GM21529 (cell line): ENCODE data around the gene STXBP1.

Experiments used
- ATAC-seq: cut with Tn5 transposase; IDR thresholded peaks from one replicate; pipeline ENCODE4 v1.9.1; 2021; ENCODE audit not compliant: unreplicated experiment

Gene STXBP1

DNA sequence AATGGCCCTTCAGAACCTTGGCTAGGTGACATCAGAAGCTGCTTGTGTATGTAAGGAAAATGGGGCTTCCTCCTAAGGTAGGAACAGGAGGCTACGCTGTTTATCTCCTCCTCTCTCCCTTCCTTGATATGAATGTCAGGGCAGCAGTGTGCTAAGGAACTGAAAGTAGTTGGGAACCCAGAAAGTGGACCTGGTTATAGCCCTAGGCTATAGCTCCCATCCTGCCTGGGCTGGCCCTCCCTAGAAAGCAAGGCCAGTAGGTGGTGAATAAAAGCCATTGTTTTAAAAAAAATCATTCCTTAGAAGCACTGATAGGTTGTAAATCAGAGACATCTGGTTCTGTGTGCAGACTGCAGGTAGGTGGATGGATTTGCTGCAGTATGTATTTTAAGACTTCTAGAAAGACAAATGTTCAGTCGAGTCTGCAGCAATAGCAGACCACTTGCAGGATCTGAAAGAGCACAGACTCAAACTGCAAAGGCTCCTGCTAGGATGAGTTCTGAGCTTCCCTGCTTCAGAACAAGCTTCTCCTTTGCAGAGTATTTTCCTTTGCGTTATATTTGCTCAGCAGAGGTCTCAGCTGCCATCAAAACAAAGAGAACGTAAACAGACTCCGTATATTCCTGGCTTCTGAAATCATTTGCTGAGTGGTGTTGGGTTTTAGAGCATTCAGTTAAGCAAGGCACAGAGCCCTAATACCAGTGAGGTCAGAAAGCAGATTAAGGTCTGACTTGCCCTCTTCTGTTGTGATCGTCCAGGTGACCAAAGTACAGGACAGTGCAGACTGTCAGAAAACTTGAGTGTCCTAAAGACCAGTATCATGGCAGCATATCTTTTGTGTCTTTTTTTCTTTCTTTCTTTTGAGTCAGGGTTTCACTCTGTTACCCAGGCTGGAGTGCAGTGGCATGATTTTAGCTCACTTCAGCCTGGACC is 74.7 kb downstream of the STXBP1 start:
- no peak for ATAC-seq

DNA sequence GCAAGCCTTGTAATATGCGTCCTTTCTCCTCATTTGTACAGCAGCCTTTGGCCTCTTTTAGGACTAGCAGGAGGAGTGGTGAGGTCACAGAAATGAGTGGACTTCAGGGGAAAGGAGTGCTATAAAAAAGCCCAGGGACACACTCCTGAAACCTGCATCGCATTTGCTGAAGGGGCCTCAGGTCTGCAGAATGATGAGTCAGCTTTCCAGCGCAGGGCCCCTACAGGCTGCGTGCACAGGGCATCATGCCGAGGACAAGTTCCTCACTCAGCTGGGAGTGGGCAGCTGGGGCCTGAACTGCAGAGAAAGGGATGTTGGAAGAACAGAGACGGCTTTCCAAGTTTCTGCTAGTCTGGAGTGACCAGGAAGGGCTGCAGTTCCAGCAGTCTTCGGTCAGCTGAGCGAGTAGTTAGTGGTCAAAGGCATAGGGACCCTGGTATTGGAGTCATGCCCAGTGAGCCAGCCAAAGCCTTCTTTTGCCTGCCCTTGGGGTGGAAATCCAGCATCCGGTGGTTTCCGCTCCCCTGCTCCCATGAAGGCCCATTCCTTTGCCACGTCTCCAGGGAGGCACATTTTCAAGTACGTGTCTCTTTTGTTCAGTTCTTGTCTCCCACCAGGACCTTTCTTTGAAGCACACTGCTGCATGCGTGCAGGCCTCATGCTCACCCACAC is 77.4 kb downstream of the STXBP1 start:
- ATAC-seq: no peak

DNA sequence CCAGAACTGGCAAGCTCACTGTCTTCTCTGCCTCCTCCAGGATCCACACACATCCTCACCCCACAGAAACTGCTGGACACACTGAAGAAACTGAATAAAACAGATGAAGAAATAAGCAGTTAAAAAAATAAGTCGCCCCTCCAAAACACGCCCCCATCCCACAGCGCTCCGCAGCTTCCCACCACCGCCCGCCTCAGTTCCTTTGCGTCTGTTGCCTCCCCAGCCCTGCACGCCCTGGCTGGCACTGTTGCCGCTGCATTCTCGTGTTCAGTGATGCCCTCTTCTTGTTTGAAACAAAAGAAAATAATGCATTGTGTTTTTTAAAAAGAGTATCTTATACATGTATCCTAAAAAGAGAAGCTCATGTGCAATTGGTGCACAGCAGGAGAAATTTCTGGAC is 78.7 kb downstream of the STXBP1 start:
- no peak for ATAC-seq

DNA sequence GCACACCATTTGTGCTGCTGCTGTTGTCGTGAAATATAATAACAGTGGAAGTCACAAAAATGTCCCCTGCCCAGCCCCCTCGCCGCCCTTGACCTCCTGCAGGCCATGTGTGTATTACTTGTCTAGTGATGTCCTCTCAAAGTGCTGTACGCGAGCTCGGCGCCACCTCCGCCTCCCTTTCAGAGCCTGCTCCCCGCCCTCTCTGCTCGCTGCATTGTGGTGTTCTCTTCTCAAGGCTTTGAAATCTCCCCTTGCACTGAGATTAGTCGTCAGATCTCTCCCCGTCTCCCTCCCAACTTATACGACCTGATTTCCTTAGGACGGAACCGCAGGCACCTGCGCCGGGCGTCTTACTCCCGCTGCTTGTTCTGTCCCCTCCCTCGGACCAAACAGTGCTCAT is 80.0 kb downstream of the STXBP1 start:
- no peak for ATAC-seq

DNA sequence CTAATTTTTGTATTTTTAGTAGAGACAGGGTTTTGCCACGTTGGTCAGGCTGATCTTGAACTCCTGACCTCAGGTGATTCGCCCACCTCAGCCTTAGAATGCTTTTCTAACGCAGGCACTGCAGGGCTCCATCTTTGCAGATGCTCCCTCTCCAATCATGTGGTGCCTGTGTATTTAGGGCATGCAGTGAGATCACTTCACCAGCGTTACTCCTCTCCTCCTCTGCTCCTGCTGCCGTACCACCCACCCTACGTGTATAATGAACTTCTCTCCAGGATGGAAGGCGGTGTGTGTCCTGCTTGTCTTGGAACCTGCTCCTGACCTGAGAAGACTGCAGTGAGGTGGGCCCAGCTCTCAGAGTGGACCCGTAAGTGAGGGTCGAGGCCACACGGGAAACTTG is 81.1 kb downstream of the STXBP1 start:
- no peak for ATAC-seq

DNA sequence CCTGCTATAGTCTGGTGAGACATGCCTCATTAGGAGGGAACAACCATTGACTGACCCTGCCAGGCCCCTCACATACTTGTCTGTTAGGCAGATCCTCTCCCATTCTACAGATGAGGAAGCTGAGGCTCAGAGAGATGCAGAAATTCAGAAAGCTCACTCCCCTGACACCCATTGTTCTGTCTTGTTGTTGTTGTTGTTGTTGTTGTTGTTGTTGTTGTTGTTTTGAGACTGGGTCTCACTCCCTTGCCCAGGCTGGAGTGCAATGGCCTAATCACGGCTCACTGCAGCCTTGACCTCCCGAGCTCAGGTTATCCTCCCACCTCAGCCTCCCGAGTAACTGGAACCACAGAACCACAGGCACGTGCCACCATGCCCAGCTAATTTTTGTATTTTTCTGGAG is 81.6 kb downstream of the STXBP1 start:
- no peak for ATAC-seq

DNA sequence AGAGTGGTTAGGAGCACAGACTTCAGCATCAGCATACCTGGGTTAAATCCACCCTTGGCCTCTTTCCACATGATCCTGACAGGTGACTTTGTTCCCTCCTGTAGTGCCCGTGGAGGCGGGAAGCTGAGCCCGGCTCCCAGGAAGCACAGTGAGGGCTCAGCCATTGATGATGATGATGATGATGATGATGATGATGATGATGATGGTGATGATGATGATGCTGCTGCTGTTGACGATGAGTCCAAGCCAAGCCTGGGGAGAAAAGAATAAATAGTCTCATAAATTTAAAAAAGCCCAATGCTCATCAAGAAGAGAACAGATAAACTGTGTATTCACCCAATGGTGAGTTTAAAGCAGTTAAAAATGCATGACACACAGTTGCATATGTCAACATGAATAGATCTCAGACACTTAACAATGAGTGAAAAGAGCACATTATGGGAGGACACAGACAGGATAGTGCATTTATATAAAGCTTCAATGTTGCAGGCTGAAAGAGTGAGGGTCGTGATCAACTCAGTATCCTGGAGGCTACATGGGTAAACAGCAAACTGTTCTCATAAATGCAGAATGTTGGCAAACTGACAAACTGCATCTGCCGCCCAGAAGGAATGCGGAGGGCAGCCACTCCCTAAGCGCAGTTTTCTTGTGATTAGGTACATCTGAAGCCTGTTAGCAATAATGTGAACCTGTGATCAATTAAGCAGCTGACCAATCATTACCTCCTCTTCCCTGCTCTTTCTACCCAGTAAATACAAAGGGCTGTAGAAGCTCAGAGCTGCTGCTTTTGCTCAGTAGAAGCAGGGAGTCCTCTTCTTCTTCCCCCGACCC is 83.0 kb downstream of the STXBP1 start:
- ATAC-seq: no peak

DNA sequence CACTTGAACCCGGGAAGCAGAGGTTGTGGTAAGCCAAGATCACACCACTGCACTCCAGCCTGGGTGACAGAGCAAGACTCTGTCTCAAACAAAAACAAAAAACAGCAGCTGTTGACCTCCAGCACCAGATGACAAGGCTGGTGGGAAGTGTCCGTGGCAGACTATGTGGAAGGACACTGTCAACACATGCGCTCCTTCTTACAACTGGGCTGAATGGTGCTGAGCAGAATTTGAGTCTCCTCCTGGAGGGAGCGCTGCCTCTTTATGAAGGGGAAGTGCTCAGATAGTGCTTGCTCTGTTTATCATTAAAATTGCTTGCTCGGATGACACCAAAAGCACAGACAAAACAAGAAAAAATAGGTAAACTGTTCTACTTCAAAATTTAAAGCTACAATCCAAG is 85.5 kb downstream of the STXBP1 start:
- no peak for ATAC-seq

DNA sequence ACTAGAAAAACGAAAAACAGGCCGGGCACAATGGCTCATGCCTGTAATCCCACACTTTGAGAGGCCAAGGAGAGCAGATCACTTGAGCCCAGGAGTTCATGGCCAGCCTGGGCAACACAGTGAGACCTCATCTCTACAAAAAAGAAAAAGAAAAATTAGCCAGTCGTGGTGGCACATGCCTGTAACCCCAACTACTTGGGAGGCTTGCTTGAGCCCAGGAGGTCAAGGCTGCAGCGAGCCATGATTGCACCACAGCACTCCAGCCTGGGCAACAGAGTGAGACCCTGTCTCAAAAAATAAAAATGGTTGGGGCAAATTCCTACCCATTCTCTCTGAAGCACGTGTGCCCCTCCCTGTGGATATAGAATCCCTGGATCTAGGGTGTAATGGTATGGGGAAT is 86.3 kb downstream of the STXBP1 start:
- ATAC-seq: no peak

DNA sequence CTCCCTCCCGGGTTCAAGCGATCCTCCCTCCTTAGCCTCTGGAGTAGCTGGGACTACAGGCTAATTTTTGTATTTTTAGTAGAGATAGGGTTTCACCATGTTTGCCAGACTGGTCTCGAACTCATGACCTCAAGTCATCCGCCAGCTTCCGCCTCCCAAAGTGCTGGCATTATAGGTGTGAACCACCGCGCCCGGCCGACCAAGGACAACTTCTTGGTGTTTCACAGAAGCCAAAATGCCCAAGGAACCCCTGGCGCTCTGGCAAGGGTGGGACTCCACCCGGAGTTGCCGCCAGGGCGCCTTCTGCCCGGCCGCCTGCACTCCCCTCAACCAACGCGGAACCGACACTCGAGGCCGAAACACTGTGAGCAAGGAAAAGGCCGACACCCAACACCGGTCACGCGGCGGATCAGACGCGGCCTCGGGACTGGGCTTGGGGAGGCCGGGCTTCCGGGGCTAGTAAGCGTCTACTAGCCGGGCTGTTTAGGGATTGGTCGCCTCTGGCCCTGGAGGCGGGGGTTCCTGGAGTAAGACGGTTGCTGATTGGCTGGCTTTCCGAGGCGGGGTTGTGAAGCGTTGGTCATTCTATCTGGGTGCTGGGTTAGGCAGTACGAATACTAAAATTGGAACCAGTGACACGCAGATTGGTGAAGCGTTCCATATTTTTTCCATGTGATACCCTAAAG is 87.1 kb downstream of the STXBP1 start:
- peak; percentile 91 for ATAC-seq

DNA sequence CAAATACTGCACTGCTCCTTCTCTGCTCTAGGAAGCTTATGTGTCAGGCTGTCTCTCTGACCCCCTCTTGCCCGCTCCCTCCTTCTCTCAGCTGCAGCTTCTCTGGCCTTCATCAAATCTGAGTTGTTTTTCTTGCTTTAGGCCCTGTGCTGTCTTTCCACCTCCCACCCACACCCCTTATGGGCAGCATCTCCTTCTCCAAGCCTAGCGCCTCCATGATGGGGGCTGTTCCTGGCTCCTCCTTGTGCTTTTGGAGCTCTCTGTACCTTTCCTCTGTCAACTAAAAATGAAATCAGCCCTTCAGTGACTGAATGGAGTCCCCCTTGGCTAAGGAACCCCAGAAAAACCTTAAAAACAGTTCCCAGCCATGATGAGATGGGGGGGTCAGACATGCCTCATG is 88.1 kb downstream of the STXBP1 start:
- no peak for ATAC-seq

DNA sequence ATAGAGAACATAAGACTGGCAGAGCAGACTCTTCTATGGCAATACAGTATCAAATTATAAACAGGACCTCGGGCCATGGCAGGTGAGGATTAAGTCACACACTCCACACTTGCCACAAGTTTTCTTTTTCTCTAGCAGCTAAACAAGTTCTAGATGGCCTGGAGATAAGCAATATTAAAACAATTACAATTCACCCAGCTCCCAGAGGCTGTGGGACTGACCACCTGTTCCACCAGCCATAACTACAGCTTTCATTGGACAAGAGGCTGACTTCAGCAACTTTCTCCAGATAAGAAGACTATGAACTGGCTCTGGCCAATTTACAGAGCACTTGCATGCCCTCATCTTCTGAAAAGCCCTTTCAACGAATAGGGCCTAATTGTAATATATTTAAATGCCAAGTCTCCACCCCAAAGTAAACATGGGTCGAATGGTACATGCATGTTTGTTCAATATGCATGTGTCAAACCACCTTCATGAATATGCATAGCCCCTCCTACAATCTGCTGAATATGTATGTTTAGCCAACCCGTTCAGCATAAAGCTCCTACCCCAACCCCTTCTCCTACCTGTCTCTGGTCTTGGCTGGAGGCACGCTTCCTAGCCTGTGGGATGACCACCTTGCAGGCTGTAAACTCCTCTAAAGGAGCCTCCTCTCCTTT is 88.6 kb downstream of the STXBP1 start:
- no peak for ATAC-seq

DNA sequence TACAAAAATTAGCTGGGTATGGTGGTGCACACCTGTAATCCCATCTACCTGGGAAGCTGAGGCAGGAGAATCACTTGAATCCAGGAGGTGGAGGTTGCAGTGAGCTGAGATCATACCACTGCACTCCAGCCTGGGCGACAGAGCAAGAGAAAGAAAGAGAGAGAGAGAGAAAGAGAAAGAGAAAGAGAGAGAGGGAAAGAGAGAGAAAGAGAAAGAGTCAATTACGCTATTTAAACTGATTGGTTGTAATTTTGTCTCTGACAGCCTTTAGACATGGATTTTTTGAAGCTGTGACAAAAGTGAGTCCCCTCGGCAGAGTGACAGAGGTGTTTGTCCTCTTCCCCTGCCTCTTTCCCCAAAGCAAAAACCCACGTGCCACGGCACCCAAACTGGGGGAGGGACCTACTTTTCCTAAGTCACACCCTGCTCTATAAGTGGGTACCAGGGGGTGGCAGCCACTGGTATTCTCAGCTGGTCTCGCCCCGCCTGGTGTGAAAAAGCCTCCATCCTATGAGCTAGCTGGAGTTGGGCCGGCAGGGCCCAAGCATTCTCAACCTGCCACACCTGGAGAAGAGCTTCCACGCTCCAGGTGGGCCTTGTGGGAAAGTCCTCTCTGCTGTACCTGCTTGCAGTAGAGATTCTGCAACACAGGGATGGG is 91.3 kb downstream of the STXBP1 start:
- no peak for ATAC-seq

DNA sequence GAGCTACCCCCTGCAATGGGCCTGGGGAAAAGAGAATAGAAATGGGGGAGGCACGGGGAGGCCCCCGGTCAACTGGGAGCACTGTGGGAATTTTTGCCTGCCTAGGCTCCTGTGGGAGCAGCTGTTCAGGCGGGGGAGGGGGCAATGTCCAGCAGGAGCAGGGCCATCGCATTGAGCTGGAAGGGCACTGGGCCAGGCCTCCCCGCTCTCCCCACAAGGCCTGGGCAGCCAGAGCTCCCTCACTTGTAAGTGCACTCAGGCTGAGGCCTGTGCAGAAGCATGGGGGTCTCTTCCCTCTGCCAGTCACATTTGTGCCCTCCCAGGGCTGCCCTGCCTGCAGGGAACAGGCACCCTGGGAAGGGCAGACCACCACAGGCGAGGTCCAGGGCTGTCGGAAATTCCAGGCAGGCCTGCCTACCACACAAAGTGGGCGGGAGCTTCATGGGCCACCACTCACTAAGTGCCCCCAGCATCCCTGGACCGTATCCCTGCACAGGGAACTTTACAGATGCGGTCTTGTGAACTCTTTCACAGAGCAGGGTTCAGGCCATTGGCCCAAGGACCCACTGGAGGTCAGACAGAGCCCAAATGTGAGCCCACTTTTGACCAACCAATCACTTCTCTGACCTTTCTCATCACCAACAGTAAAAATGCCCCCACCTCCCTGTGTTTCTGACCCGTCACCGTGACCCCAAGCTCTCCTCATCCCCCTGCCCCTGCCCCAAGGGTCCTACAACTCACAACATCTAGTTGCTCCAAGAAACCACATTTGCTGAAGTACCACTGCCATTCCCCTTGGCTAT is 93.7 kb downstream of the STXBP1 start:
- no peak for ATAC-seq

DNA sequence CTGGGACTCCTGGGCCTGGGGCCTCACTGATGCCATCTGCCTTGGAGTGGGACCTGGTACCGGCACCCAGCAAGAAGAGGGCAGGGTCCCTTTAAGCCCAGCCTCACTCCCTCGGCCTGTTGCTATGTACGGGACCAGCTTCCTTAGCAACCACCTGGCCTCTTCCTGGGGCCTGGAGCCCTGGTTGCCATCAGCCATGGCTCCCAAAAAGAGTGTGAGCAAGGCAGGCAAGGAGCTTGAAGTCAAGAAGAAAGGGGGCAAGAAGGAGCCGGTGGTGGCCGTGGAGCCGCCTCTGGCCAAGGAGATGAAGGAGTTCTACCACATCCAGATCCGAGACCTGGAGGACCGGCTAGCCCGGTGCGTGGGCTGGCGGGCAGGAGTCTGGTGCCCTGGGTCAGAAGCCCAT is 94.8 kb downstream of the STXBP1 start, which contains the start of gene CFAP157:
Gene CFAP157, plus strand, starts transcription at position 153 of the 406 bp plus-strand sequence. Its CDS starts 44 bp downstream, at position 197.
- ATAC-seq: no peak

DNA sequence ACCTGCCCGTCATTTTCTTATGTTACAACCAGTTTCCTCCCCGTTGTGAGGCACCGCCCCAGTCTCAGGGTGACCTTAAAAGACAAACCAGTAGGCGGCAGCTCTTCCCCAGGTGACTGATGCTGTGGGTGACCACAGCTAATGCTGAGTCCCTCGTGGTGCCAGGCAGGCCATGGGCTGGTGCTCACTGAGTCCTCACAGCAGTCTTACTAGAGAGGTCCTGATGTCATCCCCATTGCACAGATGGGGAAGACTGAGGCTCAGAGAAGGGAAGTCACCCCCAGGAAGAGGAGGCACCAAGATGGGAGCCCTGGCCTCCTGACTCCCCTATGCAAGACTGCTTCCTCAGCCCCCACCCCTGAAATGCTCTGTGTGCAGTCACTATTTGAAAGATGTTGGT is 95.7 kb downstream of the STXBP1 start:
- ATAC-seq: no peak

DNA sequence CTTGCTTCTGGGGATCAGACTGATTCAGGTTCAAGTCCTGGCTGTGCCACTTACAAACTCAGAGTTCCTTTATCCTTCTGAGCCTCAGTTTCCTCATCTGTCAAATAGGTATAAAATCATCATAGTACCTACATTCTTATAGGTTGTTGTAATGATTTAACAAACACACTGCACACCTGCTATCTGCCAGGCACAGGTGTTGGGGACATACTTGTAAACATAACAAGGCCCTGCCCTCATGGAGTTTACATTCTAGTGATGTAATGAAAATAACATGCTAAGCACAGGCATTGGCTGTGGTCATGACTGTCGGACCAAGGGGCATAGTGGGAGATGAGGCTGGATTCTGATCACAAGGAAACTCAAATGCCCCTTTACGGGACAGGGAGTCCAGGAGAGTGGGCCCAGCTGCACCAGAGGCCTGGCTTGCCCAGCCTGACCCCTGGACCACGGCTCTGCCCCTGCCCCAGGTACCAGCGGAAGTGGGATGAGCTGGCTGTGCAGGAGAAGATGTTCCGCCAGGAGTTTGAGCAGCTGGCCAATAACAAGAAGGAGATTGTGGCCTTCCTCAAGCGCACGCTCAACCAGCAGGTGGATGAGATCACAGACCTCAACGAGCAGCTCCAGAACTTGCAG is 97.0 kb downstream of the STXBP1 start:
- no peak for ATAC-seq

DNA sequence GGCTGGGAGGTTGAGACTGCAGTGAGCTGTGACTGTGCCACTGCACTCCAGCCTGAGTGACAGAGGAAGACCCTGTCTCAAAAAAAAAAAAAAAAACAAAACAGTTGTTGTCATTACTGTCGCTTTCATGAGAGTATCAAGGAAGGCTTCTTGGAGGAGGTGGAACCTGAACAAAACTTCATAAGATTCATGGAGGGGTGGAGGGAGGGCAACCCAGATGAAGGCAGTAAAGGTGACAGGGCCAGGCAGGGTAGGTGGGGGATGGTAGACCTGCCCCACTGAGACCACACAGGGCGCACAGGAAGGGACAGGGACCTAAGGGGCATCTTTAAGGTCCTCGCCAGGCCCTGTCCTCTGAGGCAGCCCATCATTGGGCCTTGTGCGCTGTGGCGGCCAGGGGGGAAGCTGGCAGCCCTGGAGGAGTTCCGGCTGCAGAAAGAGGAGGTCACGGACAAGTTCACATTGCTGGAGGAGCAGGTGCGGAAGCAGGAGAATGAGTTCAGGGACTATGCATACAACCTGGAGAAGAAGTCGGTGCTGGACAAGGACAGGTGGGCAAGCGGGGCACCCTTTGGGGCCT is 98.2 kb downstream of the STXBP1 start:
- no peak for ATAC-seq
